GM18507 (cell line): ENCODE results near the gene PPP6R2.

ENCODE experiments used
- DNase-seq: peaks from one replicate; pipeline ENCODE4 v3.0.0; 2011; ENCODE audit warnings: low read depth; ENCODE audit not compliant: insufficient read length; ENCODE audit errors: extremely low spot score
- FAIRE-seq: peaks from 2 replicates; lab custom pipeline; 2011; peaks lifted over from hg19 to GRCh38; lab: Jason Lieb, UNC

The PPP6R2 gene

GRCh38 chr22:50489363-50490243 is 146.5 kb downstream of the PPP6R2 start:
- no peak for FAIRE-seq
- DNase-seq: no peak

- DNase-seq (no peak), FAIRE-seq (no peak)
Measured at GRCh38 chr22:50490531-50491308, 147.6 kb downstream of the PPP6R2 start.
